C4-2B (cell line): ENCODE measurements around the gene GPC5.
"Not testable (repeated sequence)": the region's sequence is repeated elsewhere in the genome, so short reads cannot be mapped to it uniquely, and the experiment has no call there.

Source experiments
- H3K27ac ChIP-seq: fragments of 450-650 bp; 2 replicates; pipeline ENCODE4 v1.5.1; 2017
- CTCF ChIP-seq: fragments of 450-650 bp; conservative IDR thresholded peaks from 2 replicates; pipeline ENCODE4 v1.5.1; 2017; ENCODE audit warnings: mild to moderate bottlenecking
- ZFX ChIP-seq: fragments of 450-650 bp; IDR thresholded peaks from 2 replicates; pipeline ENCODE4 v1.6.1; 2017

GPC5 gene

GRCh38 chr13:91781982-91782691 is 383.7 kb downstream of the GPC5 start:
- not testable (repeated sequence) for H3K27ac ChIP-seq
- TF ChIP-seq CTCF: peak; percentile 43

GRCh38 chr13:91785431-91786119 is 387.2 kb downstream of the GPC5 start:
- no peak overlapping the region for H3K27ac ChIP-seq
- TF ChIP-seq ZFX (no peak), CTCF (no peak)

GRCh38 chr13:91792054-91792453 is 393.6 kb downstream of the GPC5 start:
- H3K27ac ChIP-seq: no peak overlapping the region
- no peak for TF ChIP-seq ZFX
- TF ChIP-seq CTCF: no peak

- no peak overlapping the region for H3K27ac ChIP-seq
- no peak for TF ChIP-seq ZFX
- no peak for TF ChIP-seq CTCF
These were observed 399.1 kb downstream of the GPC5 start for GRCh38 chr13:91797567-91797966.

GRCh38 chr13:91798338-91798737 is 399.9 kb downstream of the GPC5 start:
- not testable (repeated sequence) for H3K27ac ChIP-seq

GRCh38 chr13:91801772-91802171 is 403.4 kb downstream of the GPC5 start:
- not testable (repeated sequence) for H3K27ac ChIP-seq

- no peak for TF ChIP-seq ZFX
- no peak for TF ChIP-seq CTCF
These were observed 404.5 kb downstream of the GPC5 start for GRCh38 chr13:91802957-91803356.

GRCh38 chr13:91804724-91805123 is 406.3 kb downstream of the GPC5 start:
- no peak overlapping the region for H3K27ac ChIP-seq
- TF ChIP-seq CTCF (no peak), ZFX (no peak)

More at GRCh38 chr13:91802957-91803356, 404.5 kb downstream of the GPC5 start:
- no peak overlapping the region for H3K27ac ChIP-seq
